PC-3 (cell line): ENCODE measurements around the gene PCDHGA5. TPM values are rescaled to one million over a fixed set of nuclear protein-coding genes. Genes with fewer than 3 reads are reported as not detected.

Experiments
- total RNA-seq: library from RNA; depleted of rRNA; stranded (reverse); fragments of >200 nt; gene quantifications from 2 replicates; pipeline ENCODE4 v1.2.3, GENCODE V29; 2014; rRNA removed

The PCDHGA5 gene
- total RNA-seq, 1 experiment from 2014 or later = 0.98 TPM

Other genes with a start within 250 kb of the PCDHGA5 start
- gene PCDHB4, start 242.3 kb upstream of the PCDHGA5 start, total RNA-seq = 0.07 and 0.52 TPM in 2 replicates
- 0.12 and 0.69 TPM in 2 replicates for gene PCDHB5, start 229.0 kb upstream of the PCDHGA5 start, total RNA-seq
- gene PCDHB6, start 214.1 kb upstream of the PCDHGA5 start, total RNA-seq = not detected in 2 replicates
- gene PCDHB7, start 191.5 kb upstream of the PCDHGA5 start, total RNA-seq = 0.22 TPM in 1 of 2 replicates, not detected in the other
- 0.22 and 0.40 TPM in 2 replicates for gene PCDHB8, start 186.4 kb upstream of the PCDHGA5 start, total RNA-seq
- 0.46 TPM in 1 of 2 replicates, not detected in the other for gene PCDHB16, start 181.8 kb upstream of the PCDHGA5 start, total RNA-seq
- gene PCDHB9, start 177.0 kb upstream of the PCDHGA5 start, total RNA-seq = 0.23 and 0.73 TPM in 2 replicates
- gene PCDHB10, start 171.8 kb upstream of the PCDHGA5 start, total RNA-seq = 0.33 and 0.35 TPM in 2 replicates
- gene PCDHB11, start 164.5 kb upstream of the PCDHGA5 start, total RNA-seq = 0.40 and 0.69 TPM in 2 replicates
- 0.15 and 0.63 TPM in 2 replicates for gene PCDHB12, start 155.4 kb upstream of the PCDHGA5 start, total RNA-seq
- 0.40 and 0.52 TPM in 2 replicates for gene PCDHB13, start 150.2 kb upstream of the PCDHGA5 start, total RNA-seq
- 0.58 and 0.87 TPM in 2 replicates for gene PCDHB14, start 140.8 kb upstream of the PCDHGA5 start, total RNA-seq
- not detected in 2 replicates for gene PCDHB15, start 118.8 kb upstream of the PCDHGA5 start, total RNA-seq
- 0.18 and 0.40 TPM in 2 replicates for gene SLC25A2, start 60.1 kb upstream of the PCDHGA5 start, total RNA-seq
- 27.6 and 32.3 TPM in 2 replicates for gene TAF7, start 43.4 kb upstream of the PCDHGA5 start, total RNA-seq
- gene PCDHGA1, start 33.6 kb upstream of the PCDHGA5 start, total RNA-seq = 0.04 and 0.06 TPM in 2 replicates
- not detected in 2 replicates for gene PCDHGA2, start 25.4 kb upstream of the PCDHGA5 start, total RNA-seq
- not detected in 2 replicates for gene PCDHGA3, start 20.3 kb upstream of the PCDHGA5 start, total RNA-seq
- gene PCDHGB1, start 14.1 kb upstream of the PCDHGA5 start, total RNA-seq = 0.04 TPM in 1 of 2 replicates, not detected in the other
- gene PCDHGA4, start 9.1 kb upstream of the PCDHGA5 start, total RNA-seq = 0.04 TPM in 1 of 2 replicates, not detected in the other
- 1.4 and 2.2 TPM in 2 replicates for gene PCDHGB2, start 4.2 kb upstream of the PCDHGA5 start, total RNA-seq
- gene PCDHGB3, start 6.1 kb downstream of the PCDHGA5 start, total RNA-seq = 1.2 and 1.3 TPM in 2 replicates
- gene PCDHGA6, start 9.7 kb downstream of the PCDHGA5 start, total RNA-seq = 1.3 and 1.6 TPM in 2 replicates
- gene PCDHGA7, start 18.6 kb downstream of the PCDHGA5 start, total RNA-seq = 0.51 and 0.75 TPM in 2 replicates
- gene PCDHGB4, start 23.5 kb downstream of the PCDHGA5 start, total RNA-seq = 0.73 and 1.3 TPM in 2 replicates
- gene PCDHGA8, start 28.5 kb downstream of the PCDHGA5 start, total RNA-seq = 0.23 and 0.51 TPM in 2 replicates
- 9.0 and 10.3 TPM in 2 replicates for gene PCDHGB5, start 33.8 kb downstream of the PCDHGA5 start, total RNA-seq
- 1.9 and 2.9 TPM in 2 replicates for gene PCDHGA9, start 38.6 kb downstream of the PCDHGA5 start, total RNA-seq
- 1.1 and 1.8 TPM in 2 replicates for gene PCDHGB6, start 43.9 kb downstream of the PCDHGA5 start, total RNA-seq
- gene PCDHGA10, start 48.8 kb downstream of the PCDHGA5 start, total RNA-seq = 0.23 and 0.84 TPM in 2 replicates
- 0.44 and 1.4 TPM in 2 replicates for gene PCDHGB7, start 53.5 kb downstream of the PCDHGA5 start, total RNA-seq
- 0.66 and 0.92 TPM in 2 replicates for gene PCDHGA11, start 56.9 kb downstream of the PCDHGA5 start, total RNA-seq
- 0.11 and 0.52 TPM in 2 replicates for gene PCDHGA12, start 66.3 kb downstream of the PCDHGA5 start, total RNA-seq
- gene PCDHGC3, start 111.8 kb downstream of the PCDHGA5 start, total RNA-seq = 0.35 and 2.1 TPM in 2 replicates
- gene PCDHGC4, start 120.9 kb downstream of the PCDHGA5 start, total RNA-seq = 0.58 and 1.5 TPM in 2 replicates
- gene PCDHGC5, start 124.9 kb downstream of the PCDHGA5 start, total RNA-seq = 0.40 and 0.46 TPM in 2 replicates